GM21526 (cell line): ENCODE data around the gene SLX1A.
"Not testable (repeated sequence)": the region's sequence is repeated elsewhere in the genome, so short reads cannot be mapped to it uniquely, and the experiment has no call there.

Experiments used
- ATAC-seq: cut with Tn5 transposase; IDR thresholded peaks from one replicate; pipeline ENCODE4 v1.9.1; 2021; ENCODE audit warnings: moderate library complexity; ENCODE audit not compliant: unreplicated experiment, low FRiP score

The SLX1A gene

DNA sequence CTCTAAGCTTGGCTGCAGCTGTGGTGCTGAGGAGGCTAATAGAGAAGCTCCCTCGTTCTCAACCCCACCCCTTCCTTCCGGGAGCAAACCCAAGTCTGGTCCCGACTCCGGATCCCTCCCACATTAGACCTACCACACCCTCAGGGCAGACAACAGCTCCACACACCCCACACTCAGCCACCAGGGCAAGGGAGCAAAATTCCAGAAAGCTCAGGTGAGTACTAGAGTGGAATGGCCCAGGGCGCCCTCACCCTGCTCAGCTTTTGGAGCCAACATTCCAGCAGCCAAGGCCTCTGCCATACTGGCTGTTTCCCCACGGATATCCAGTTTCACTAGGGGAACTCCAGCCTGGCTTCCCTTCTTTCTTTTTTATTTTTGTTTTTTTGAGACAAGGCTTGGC lies 15.4 kb downstream of the SLX1A start:
- not testable (repeated sequence) for ATAC-seq

DNA sequence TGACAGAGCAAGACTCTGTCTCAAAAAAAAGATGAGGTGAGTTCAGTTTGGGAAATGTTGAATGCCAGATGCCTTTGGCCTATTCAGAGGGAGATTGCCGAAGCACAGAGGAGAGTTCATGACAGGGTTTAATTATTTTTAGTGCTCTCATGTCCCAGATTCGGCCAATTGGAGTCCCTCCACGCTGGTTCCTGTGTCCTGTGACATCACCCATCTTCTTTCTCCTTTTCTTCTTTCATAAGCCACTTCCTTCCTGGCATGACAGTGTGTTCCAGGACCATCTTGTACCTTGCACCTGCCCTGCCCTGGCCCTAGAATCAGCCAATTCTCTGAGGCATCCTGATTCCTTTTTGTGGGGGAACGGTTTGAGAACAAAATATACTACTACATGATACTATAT lies 17.7 kb downstream of the SLX1A start:
- not testable (repeated sequence) for ATAC-seq

DNA sequence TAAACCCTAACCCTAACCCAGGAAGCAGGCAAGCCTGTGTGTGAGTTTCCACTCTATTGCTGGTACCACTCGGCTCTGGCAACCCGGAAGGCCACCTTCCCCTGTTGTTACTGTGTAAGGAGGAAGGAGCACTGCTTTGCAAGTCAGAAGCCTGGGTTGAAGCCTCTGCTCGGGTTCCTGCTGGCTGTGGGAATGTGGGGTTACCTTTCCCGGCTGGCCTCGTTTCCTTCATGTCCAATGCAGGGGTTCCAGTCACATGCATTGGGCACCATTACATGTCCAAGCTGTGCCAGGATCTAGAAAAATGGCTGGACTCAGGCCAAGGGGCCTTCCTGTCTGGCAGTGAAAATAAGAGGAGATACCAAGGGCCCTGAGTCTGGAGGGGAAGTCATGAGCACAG lies 23.4 kb downstream of the SLX1A start:
- not testable (repeated sequence) for ATAC-seq
